Neural cell (in vitro differentiated cells): ENCODE measurements around the gene SLC16A1. TPM values are rescaled to one million over a fixed set of nuclear protein-coding genes. Genes with fewer than 3 reads are reported as not detected.

Experiments
- H2AFZ ChIP-seq: fragments of 200-600, 300-800 bp; sonication (generic), shearing (Covaris generic); 2 replicates; pipeline ENCODE4 v1.6.0; 2014; ENCODE audit warnings: low read depth, mild to moderate bottlenecking, antibody characterized with exemption, low read length, moderate library complexity
- H3F3A ChIP-seq: fragments of 200-600 bp; shearing (Covaris generic); 2 replicates; pipeline ENCODE4 v1.6.1; 2016; ENCODE audit warnings: mild to moderate bottlenecking, moderate library complexity, mixed read lengths, antibody characterized with exemption, low read length; ENCODE audit not compliant: insufficient read depth, poor library complexity, severe bottlenecking
- H3K27ac ChIP-seq: fragments of 200-600, 300-800 bp; sonication (generic), shearing (Covaris generic); 2 replicates; pipeline ENCODE4 v1.5.1; 2014; ENCODE audit warnings: mild to moderate bottlenecking, low read length, moderate library complexity
- H3K27me3 ChIP-seq: fragments of 300-800, 200-600 bp; sonication (generic), shearing (Covaris generic); 2 replicates; pipeline ENCODE4 v1.6.0; 2014; ENCODE audit warnings: mild to moderate bottlenecking, low read depth, low read length, moderate library complexity; ENCODE audit not compliant: insufficient read depth
- H3K36me3 ChIP-seq: fragments of 300-800, 200-600 bp; sonication (generic), shearing (Covaris generic); 2 replicates; pipeline ENCODE4 v1.5.1; 2014; ENCODE audit warnings: mild to moderate bottlenecking, antibody characterized with exemption, low read length, moderate library complexity; ENCODE audit not compliant: insufficient read depth
- H3K4me2 ChIP-seq: fragments of 300-800, 200-600 bp; sonication (generic), shearing (Covaris generic); 2 replicates; pipeline ENCODE4 v1.6.0; 2014; ENCODE audit warnings: mild to moderate bottlenecking, low read length
- H3K4me3 ChIP-seq: fragments of 300-800, 200-600 bp; sonication (generic), shearing (Covaris generic); 2 replicates; pipeline ENCODE4 v1.5.1; 2014; ENCODE audit warnings: mild to moderate bottlenecking, low read length, moderate library complexity
- H3K79me2 ChIP-seq: fragments of 200-600 bp; shearing (Covaris generic); replicated peaks from 2 replicates; pipeline ENCODE4 v1.6.0; 2014; ENCODE audit warnings: mild to moderate bottlenecking, low read length, moderate library complexity; ENCODE audit not compliant: insufficient read depth
- H3K9ac ChIP-seq: fragments of 300-800, 200-600 bp; sonication (generic), shearing (Covaris generic); 2 replicates; pipeline ENCODE4 v1.6.1; 2016; ENCODE audit warnings: mild to moderate bottlenecking, low read length, mixed read lengths
- H3K9me2 ChIP-seq: fragments of 200-600 bp; shearing (Covaris generic); 2 replicates; pipeline ENCODE4 v1.6.1; 2016; ENCODE audit warnings: mild to moderate bottlenecking, low read length, mixed read lengths; ENCODE audit not compliant: insufficient read depth
- H3K9me3 ChIP-seq: fragments of 200-600, 300-800 bp; sonication (generic), shearing (Covaris generic); 2 replicates; pipeline ENCODE4 v1.6.1; 2016; ENCODE audit warnings: mild to moderate bottlenecking, mixed run types, low read length, moderate library complexity, mixed read lengths
- H4K20me1 ChIP-seq: fragments of 200-600 bp; shearing (Covaris generic); 2 replicates; pipeline ENCODE4 v1.6.1; 2016; ENCODE audit warnings: mild to moderate bottlenecking, mixed run types; ENCODE audit not compliant: insufficient read depth
- EP300 ChIP-seq: fragments of 450-650 bp; conservative IDR thresholded peaks from 2 replicates; pipeline ENCODE4 v1.6.1; 2014; ENCODE audit warnings: antibody characterized with exemption, mild to moderate bottlenecking, moderate library complexity; ENCODE audit not compliant: poor library complexity, severe bottlenecking
- EZH2 ChIP-seq: fragments of 200-600, 300-800 bp; shearing (Covaris generic), sonication (generic); IDR thresholded peaks from 2 replicates; pipeline ENCODE4 v1.6.1; 2014; ENCODE audit warnings: antibody characterized with exemption, low read length, borderline replicate concordance, mild to moderate bottlenecking; ENCODE audit not compliant: insufficient read depth, poor library complexity, severe bottlenecking
- MXI1 ChIP-seq: fragments of 450-650 bp; conservative IDR thresholded peaks from 2 replicates; pipeline ENCODE4 v1.6.1; 2014; ENCODE audit warnings: antibody characterized with exemption, mild to moderate bottlenecking; ENCODE audit not compliant: poor library complexity, severe bottlenecking
- POLR2AphosphoS5 ChIP-seq: IDR thresholded peaks from 2 replicates; pipeline ENCODE4 v1.6.1; 2012
- RAD21 ChIP-seq: fragments of 450-650 bp; conservative IDR thresholded peaks from 2 replicates; pipeline ENCODE4 v1.6.1; 2014; ENCODE audit warnings: antibody characterized with exemption, mild to moderate bottlenecking, moderate library complexity
- SMC3 ChIP-seq: fragments of 450-650 bp; conservative IDR thresholded peaks from 2 replicates; pipeline ENCODE4 v1.6.1; 2014; ENCODE audit warnings: antibody characterized with exemption, mild to moderate bottlenecking, moderate library complexity; ENCODE audit not compliant: poor library complexity
- TAF1 ChIP-seq: IDR thresholded peaks from 2 replicates; pipeline ENCODE4 v1.6.1; 2012; ENCODE audit warnings: low read depth
- polyA plus RNA-seq: library from polyadenylated mRNA; depleted of rRNA; stranded (reverse); fragments of >200 nt; gene quantifications from 2 replicates; pipeline ENCODE4 v1.2.3, GENCODE V29; 2014
- TF ChIP-seq, protein P1 (sequence below): fragments of 450-650 bp; IDR thresholded peaks from 2 replicates; pipeline ENCODE4 v1.5.1; 2014; ENCODE audit warnings: antibody characterized with exemption, mild to moderate bottlenecking, moderate library complexity; ENCODE audit not compliant: poor library complexity, severe bottlenecking
- TF ChIP-seq, protein P2 (sequence below): IDR thresholded peaks from 2 replicates; pipeline ENCODE4 v1.6.1; 2012; ENCODE audit warnings: borderline replicate concordance

SLC16A1 gene
- polyA plus RNA-seq, 1 donor from 2014 or later, result 18.6 TPM

DNA sequence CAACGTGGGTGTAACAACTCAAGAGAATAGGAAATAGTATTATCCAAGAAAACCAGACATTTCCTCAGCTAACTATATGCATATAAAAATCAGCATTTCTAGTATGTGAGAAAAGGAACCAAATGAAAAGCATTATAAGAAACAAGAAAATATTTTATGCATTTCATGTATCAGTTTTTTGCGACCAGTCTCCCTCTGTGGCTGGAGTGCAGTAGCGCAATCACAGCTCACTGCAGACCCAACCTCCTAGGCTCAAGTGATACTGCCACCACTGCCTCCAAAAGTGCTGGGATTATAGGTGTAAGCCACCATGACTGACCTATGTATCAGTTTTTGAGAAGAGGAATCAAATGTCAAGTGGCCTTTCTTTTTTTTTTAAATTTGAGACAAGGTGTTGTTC is 31.0 kb downstream of the SLC16A1 start:
- Histone ChIP-seq H3K27me3 (no peaks in the 10 kb centered on the region), H2AFZ (no peak overlapping the region), H3K36me3 (no peaks in the 10 kb centered on the region), H3K9me3 (no peaks in the 10 kb centered on the region), H3F3A (no peaks in the 10 kb centered on the region), H3K9ac (no peak overlapping the region), H3K4me2 (no peak overlapping the region), H3K27ac (no peak overlapping the region), H4K20me1 (no peaks in the 10 kb centered on the region), H3K4me3 (no peak overlapping the region), H3K79me2 (no peaks in the 10 kb centered on the region), H3K9me2 (no peaks in the 10 kb centered on the region)
- no peak for TF ChIP-seq SMC3
- no peak for TF ChIP-seq POLR2AphosphoS5
- TF ChIP-seq TAF1, result no peak
- TF ChIP-seq MXI1, result no peak

DNA sequence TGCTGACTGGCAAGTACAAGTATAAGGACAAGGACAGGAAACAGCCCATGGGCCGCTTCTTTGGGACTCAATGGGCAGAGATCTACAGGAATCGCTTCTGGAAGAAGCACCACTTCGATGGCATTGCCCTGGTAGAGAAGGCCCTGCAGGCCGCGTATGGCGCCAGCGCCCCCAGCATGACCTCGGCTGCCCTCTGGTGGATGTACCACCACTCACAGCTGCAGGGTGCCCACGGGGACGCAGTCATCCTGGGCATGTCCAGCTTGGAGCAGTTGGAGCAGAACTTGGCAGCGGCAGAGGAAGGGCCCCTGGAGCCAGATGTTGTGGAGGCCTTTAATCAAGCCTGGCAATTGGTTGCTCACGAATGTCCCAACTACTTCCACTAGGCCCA is 32.0 kb downstream of the SLC16A1 start:
- Histone ChIP-seq H3K9me3 (no peaks in the 10 kb centered on the region), H3K4me3 (no peak overlapping the region), H4K20me1 (no peaks in the 10 kb centered on the region), H3F3A (no peaks in the 10 kb centered on the region), H3K36me3 (no peaks in the 10 kb centered on the region), H3K4me2 (no peak overlapping the region), H3K9me2 (no peaks in the 10 kb centered on the region), H3K27me3 (no peaks in the 10 kb centered on the region), H2AFZ (no peak overlapping the region), H3K27ac (no peak overlapping the region), H3K79me2 (no peaks in the 10 kb centered on the region), H3K9ac (no peak overlapping the region)
- TF ChIP-seq RAD21 (no peak), EP300 (no peak), EZH2 (no peak), TAF1 (no peak), SMC3 (no peak), MXI1 (no peak), POLR2AphosphoS5 (no peak)
- TF ChIP-seq, protein P1, sequence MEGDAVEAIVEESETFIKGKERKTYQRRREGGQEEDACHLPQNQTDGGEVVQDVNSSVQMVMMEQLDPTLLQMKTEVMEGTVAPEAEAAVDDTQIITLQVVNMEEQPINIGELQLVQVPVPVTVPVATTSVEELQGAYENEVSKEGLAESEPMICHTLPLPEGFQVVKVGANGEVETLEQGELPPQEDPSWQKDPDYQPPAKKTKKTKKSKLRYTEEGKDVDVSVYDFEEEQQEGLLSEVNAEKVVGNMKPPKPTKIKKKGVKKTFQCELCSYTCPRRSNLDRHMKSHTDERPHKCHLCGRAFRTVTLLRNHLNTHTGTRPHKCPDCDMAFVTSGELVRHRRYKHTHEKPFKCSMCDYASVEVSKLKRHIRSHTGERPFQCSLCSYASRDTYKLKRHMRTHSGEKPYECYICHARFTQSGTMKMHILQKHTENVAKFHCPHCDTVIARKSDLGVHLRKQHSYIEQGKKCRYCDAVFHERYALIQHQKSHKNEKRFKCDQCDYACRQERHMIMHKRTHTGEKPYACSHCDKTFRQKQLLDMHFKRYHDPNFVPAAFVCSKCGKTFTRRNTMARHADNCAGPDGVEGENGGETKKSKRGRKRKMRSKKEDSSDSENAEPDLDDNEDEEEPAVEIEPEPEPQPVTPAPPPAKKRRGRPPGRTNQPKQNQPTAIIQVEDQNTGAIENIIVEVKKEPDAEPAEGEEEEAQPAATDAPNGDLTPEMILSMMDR, result no peak
- TF ChIP-seq, protein P2, sequence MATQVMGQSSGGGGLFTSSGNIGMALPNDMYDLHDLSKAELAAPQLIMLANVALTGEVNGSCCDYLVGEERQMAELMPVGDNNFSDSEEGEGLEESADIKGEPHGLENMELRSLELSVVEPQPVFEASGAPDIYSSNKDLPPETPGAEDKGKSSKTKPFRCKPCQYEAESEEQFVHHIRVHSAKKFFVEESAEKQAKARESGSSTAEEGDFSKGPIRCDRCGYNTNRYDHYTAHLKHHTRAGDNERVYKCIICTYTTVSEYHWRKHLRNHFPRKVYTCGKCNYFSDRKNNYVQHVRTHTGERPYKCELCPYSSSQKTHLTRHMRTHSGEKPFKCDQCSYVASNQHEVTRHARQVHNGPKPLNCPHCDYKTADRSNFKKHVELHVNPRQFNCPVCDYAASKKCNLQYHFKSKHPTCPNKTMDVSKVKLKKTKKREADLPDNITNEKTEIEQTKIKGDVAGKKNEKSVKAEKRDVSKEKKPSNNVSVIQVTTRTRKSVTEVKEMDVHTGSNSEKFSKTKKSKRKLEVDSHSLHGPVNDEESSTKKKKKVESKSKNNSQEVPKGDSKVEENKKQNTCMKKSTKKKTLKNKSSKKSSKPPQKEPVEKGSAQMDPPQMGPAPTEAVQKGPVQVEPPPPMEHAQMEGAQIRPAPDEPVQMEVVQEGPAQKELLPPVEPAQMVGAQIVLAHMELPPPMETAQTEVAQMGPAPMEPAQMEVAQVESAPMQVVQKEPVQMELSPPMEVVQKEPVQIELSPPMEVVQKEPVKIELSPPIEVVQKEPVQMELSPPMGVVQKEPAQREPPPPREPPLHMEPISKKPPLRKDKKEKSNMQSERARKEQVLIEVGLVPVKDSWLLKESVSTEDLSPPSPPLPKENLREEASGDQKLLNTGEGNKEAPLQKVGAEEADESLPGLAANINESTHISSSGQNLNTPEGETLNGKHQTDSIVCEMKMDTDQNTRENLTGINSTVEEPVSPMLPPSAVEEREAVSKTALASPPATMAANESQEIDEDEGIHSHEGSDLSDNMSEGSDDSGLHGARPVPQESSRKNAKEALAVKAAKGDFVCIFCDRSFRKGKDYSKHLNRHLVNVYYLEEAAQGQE, result no peak
